Activated T-cell treated with anti-CD3 and anti-CD28 coated beads, Interleukin-2, amount 50 U/mL, for 72 hours (primary cell): ENCODE results near the gene PIAS4. TPM values are rescaled to one million over a fixed set of nuclear protein-coding genes. Genes with fewer than 3 reads are reported as not detected.
A peak's percentile ranks its signal among the peaks of the same experiment; 100 is the strongest.

Source experiments
- ATAC-seq, 2 donors: fragments of 150-1000 bp; cut with Tn5 transposase; replicated peaks in 1 of 2; 2 replicates each; pipeline ENCODE4 v1.10.0; 2021; ENCODE audit warnings: moderate library complexity in 2 of 2, mild to moderate bottlenecking in 1 of 2
- DNase-seq, 2 donors: peaks; one replicate each; pipeline ENCODE4 v3.0.0; 2021 to 2022; ENCODE audit warnings: mixed read lengths in 1 of 2
- H3K27ac Mint-ChIP-seq: one replicate; pipeline ENCODE4 v1.8.0; 2022; ENCODE audit warnings: mild to moderate bottlenecking, moderate library complexity, mixed read lengths
- H3K27me3 Mint-ChIP-seq: one replicate; pipeline ENCODE4 v1.8.0; 2022; ENCODE audit warnings: low read depth, mixed read lengths
- H3K36me3 Mint-ChIP-seq, 2 donors: one replicate each; pipeline ENCODE4 v1.8.0; 2022; ENCODE audit warnings: mixed read lengths in 2 of 2, mild to moderate bottlenecking in 1 of 2; ENCODE audit not compliant: insufficient read depth in 2 of 2
- H3K4me1 Mint-ChIP-seq: one replicate; pipeline ENCODE4 v1.8.0; 2022; ENCODE audit warnings: low read depth, mixed read lengths
- H3K4me3 Mint-ChIP-seq, 2 donors: one replicate each; pipeline ENCODE4 v1.8.0; 2022; ENCODE audit warnings: mild to moderate bottlenecking in 2 of 2, mixed read lengths in 2 of 2, moderate library complexity in 2 of 2
- H3K9me3 Mint-ChIP-seq, 2 donors: one replicate each; pipeline ENCODE4 v1.8.0; 2022; ENCODE audit warnings: mixed read lengths in 2 of 2
- total RNA-seq, 2 donors: library from RNA; stranded (reverse); gene quantifications; one replicate each; pipeline ENCODE4 v1.2.3, GENCODE V29; 2022

The PIAS4 gene
- total RNA-seq, 2 donors from 2014 or later = 33.4 TPM

GRCh38 chr19:4037301-4037949 lies 29.9 kb downstream of the PIAS4 start:
- DNase-seq = no peak
- Mint-ChIP-seq H3K9me3 (no peaks in the 10 kb centered on the region), H3K4me1 (no peaks in the 10 kb centered on the region), H3K27ac (no peak overlapping the region), H3K36me3 (no peaks in the 10 kb centered on the region), H3K4me3 (no peak overlapping the region), H3K27me3 (no peaks in the 10 kb centered on the region)
- no peak for ATAC-seq

- ATAC-seq (no peak), DNase-seq (no peak)
- H3K9me3 Mint-ChIP-seq = no peaks in the 10 kb centered on the region
- no peaks in the 10 kb centered on the region for H3K4me1 Mint-ChIP-seq
- H3K27ac Mint-ChIP-seq = no peak overlapping the region
- H3K36me3 Mint-ChIP-seq = no peaks in the 10 kb centered on the region
- H3K4me3 Mint-ChIP-seq = no peak overlapping the region
- no peaks in the 10 kb centered on the region for H3K27me3 Mint-ChIP-seq
Measured at GRCh38 chr19:4038057-4038456, 30.5 kb downstream of the PIAS4 start.

- DNase-seq = no peak
- H3K4me3 Mint-ChIP-seq = no peak overlapping the region
- H3K36me3 Mint-ChIP-seq = no peaks in the 10 kb centered on the region
- H3K27ac Mint-ChIP-seq = no peak overlapping the region
- H3K9me3 Mint-ChIP-seq = no peaks in the 10 kb centered on the region
- no peak for ATAC-seq
- H3K4me1 Mint-ChIP-seq = no peaks in the 10 kb centered on the region
- H3K27me3 Mint-ChIP-seq = no peaks in the 10 kb centered on the region
Measured at GRCh38 chr19:4038661-4039423, 31.3 kb downstream of the PIAS4 start.

- H3K4me1 Mint-ChIP-seq = no peaks in the 10 kb centered on the region
- DNase-seq = no peak
- peaks cover 0 to 1% of the 10 kb centered on the region in 2 donors for H3K36me3 Mint-ChIP-seq
- no peaks in the 10 kb centered on the region for H3K9me3 Mint-ChIP-seq
- no peak overlapping the region for H3K27ac Mint-ChIP-seq
- no peaks in the 10 kb centered on the region for H3K27me3 Mint-ChIP-seq
- H3K4me3 Mint-ChIP-seq = no peak overlapping the region
- ATAC-seq = peak in 1 of 2 donors; percentile 6
Measured at GRCh38 chr19:4042064-4042730, 34.7 kb downstream of the PIAS4 start.

- H3K9me3 Mint-ChIP-seq = no peaks in the 10 kb centered on the region
- peaks cover 0 to 1% of the 10 kb centered on the region in 2 donors for H3K36me3 Mint-ChIP-seq
- H3K4me1 Mint-ChIP-seq = no peaks in the 10 kb centered on the region
- no peaks in the 10 kb centered on the region for H3K27me3 Mint-ChIP-seq
- H3K27ac Mint-ChIP-seq = no peak overlapping the region
- DNase-seq = no peak
- H3K4me3 Mint-ChIP-seq = no peak overlapping the region
- ATAC-seq = peak in 1 of 2 donors; percentile 17
Measured at GRCh38 chr19:4042731-4043082, 35.2 kb downstream of the PIAS4 start.

GRCh38 chr19:4043401-4043800 lies 35.9 kb downstream of the PIAS4 start:
- Mint-ChIP-seq H3K27me3 (no peaks in the 10 kb centered on the region), H3K9me3 (no peaks in the 10 kb centered on the region), H3K36me3 (peaks cover 0 to 2% of the 10 kb centered on the region in 2 donors), H3K4me1 (no peaks in the 10 kb centered on the region), H3K4me3 (no peak overlapping the region), H3K27ac (peak overlapping the region; percentile 50)
- no peak for DNase-seq
- no peak for ATAC-seq

GRCh38 chr19:4043966-4044715 lies 36.6 kb downstream of the PIAS4 start:
- H3K4me3 Mint-ChIP-seq = no peak overlapping the region
- H3K27ac Mint-ChIP-seq = no peak overlapping the region
- no peaks in the 10 kb centered on the region for H3K27me3 Mint-ChIP-seq
- ATAC-seq (no peak), DNase-seq (no peak)
- no peaks in the 10 kb centered on the region for H3K4me1 Mint-ChIP-seq
- no peaks in the 10 kb centered on the region for H3K9me3 Mint-ChIP-seq
- peaks cover 0 to 3% of the 10 kb centered on the region in 2 donors for H3K36me3 Mint-ChIP-seq

- Mint-ChIP-seq H3K4me1 (peaks cover 2% of the 10 kb centered on the region), H3K27me3 (no peaks in the 10 kb centered on the region), H3K9me3 (no peaks in the 10 kb centered on the region), H3K36me3 (peaks cover 0 to 7% of the 10 kb centered on the region in 2 donors), H3K4me3 (no peak overlapping the region), H3K27ac (no peak overlapping the region)
- ATAC-seq (no peak), DNase-seq (no peak)
Measured at GRCh38 chr19:4044990-4045465, 37.5 kb downstream of the PIAS4 start.

GRCh38 chr19:4045597-4046361 lies 38.2 kb downstream of the PIAS4 start:
- Mint-ChIP-seq H3K4me1 (peaks cover 8% of the 10 kb centered on the region), H3K27ac (no peak overlapping the region), H3K36me3 (peaks cover 0 to 12% of the 10 kb centered on the region in 2 donors), H3K27me3 (no peaks in the 10 kb centered on the region), H3K9me3 (no peaks in the 10 kb centered on the region), H3K4me3 (no peak overlapping the region)
- ATAC-seq = no peak
- DNase-seq = no peak

GRCh38 chr19:4046362-4046691 lies 38.8 kb downstream of the PIAS4 start:
- H3K4me3 Mint-ChIP-seq = no peak overlapping the region
- DNase-seq = no peak
- no peaks in the 10 kb centered on the region for H3K9me3 Mint-ChIP-seq
- peaks cover 10% of the 10 kb centered on the region for H3K4me1 Mint-ChIP-seq
- H3K27ac Mint-ChIP-seq = peak overlapping the region; percentile 89
- H3K27me3 Mint-ChIP-seq = no peaks in the 10 kb centered on the region
- H3K36me3 Mint-ChIP-seq = peaks cover 0 to 16% of the 10 kb centered on the region in 2 donors
- no peak for ATAC-seq

GRCh38 chr19:4046946-4047683 lies 39.6 kb downstream of the PIAS4 start:
- H3K4me3 Mint-ChIP-seq = no peak overlapping the region
- no peak for DNase-seq
- no peak for ATAC-seq
- H3K27ac Mint-ChIP-seq = no peak overlapping the region
- peaks cover 12% of the 10 kb centered on the region for H3K4me1 Mint-ChIP-seq
- H3K27me3 Mint-ChIP-seq = no peaks in the 10 kb centered on the region
- no peaks in the 10 kb centered on the region for H3K9me3 Mint-ChIP-seq
- H3K36me3 Mint-ChIP-seq = peaks cover 0 to 18% of the 10 kb centered on the region in 2 donors

GRCh38 chr19:4049432-4049831 lies 41.9 kb downstream of the PIAS4 start:
- no peaks in the 10 kb centered on the region for H3K27me3 Mint-ChIP-seq
- DNase-seq = no peak
- no peaks in the 10 kb centered on the region for H3K9me3 Mint-ChIP-seq
- peaks cover 26% of the 10 kb centered on the region for H3K4me1 Mint-ChIP-seq
- ATAC-seq = no peak
- H3K27ac Mint-ChIP-seq = peak overlapping the region; percentile 13
- H3K36me3 Mint-ChIP-seq = peaks cover 9 to 30% of the 10 kb centered on the region in 2 donors
- H3K4me3 Mint-ChIP-seq = no peak overlapping the region
